Iris pigment epithelial cell (primary cell): ENCODE measurements around the gene INTS3.
"Not testable (repeated sequence)": the region's sequence is repeated elsewhere in the genome, so short reads cannot be mapped to it uniquely, and the experiment has no call there.

ENCODE experiments used
- DNase-seq: peaks from one replicate; pipeline ENCODE4 v3.0.0-alpha.2; 2011; ENCODE audit warnings: low read depth

The INTS3 gene

GRCh38 chr1:153779781-153780541 is 52.1 kb downstream of the INTS3 start:
- DNase-seq: no peak

GRCh38 chr1:153780551-153780950 is 52.7 kb downstream of the INTS3 start:
- no peak for DNase-seq

- DNase-seq: not testable (repeated sequence)
Observed at GRCh38 chr1:153782648-153783047, 54.8 kb downstream of the INTS3 start.

GRCh38 chr1:153783233-153784190 is 55.7 kb downstream of the INTS3 start:
- DNase-seq: peak; percentile 91

DNA sequence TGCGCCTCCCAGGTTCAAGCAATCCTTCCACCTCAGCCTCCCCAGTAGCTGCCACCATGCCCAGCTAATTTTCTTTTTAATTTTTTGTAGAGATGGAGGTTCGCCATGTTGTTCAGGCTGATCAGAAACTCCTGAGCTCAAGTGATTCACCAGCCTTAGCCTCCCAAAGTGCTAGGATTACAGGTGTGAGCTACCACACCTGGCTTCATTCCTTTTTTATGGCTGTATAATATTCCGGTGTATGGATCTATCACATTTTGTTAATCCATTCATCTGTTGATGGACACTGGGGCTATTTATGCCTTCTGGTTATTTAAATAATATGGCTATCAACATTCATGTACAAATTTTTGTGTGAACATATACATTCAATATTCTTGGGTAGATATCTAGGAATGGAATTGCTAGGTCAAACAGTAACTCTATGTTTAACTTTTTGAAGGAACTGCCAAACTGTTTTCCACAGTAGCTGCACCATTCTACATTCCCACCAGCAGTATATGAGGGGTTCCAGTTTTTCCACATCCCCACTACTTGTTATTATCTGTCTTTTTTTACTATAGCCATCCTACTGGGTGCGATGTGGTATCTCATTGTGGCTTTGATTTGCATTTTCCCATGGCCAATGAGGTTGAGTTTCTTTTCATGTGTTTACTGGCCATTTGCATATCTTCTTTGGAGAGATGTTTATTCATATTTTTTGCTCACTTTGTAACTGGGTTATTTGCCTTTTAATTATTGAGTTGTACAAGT is 58.4 kb downstream of the INTS3 start:
- DNase-seq: no peak

DNA sequence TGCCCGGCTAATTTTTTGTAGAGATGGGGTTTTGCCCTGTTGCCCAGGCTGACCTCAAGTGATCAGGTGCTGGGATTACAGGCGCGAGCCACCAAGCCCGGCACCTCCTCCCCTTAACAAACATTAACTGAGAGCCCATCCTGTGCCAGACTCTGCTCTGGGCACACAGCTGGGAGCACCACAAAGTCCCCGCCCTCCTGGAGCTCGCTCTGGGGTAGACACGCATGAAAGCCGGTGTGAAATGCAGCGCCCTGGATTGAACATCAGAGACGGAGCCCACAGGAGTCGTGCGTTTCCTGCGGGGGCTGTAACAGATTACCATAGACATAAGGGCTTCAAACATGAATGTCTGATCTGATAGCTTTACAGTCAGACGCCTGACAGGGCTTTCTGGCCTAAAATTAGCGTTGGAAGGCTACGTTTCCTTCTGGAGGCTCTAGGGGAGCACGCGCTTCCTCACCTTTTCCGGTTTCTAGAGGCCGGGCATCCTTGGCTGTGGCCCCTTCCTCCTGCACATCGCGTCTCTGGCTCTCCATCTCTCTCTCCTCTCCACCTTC is 61.7 kb downstream of the INTS3 start:
- DNase-seq: no peak

- peak; percentile 59 for DNase-seq
Observed at GRCh38 chr1:153790313-153790965, 62.6 kb downstream of the INTS3 start.

GRCh38 chr1:153790966-153791647 is 63.3 kb downstream of the INTS3 start:
- peak; percentile 92 for DNase-seq

GRCh38 chr1:153791648-153792253 is 63.9 kb downstream of the INTS3 start:
- DNase-seq: peak; percentile 77

- no peak for DNase-seq
Observed at GRCh38 chr1:153792631-153793041, 64.8 kb downstream of the INTS3 start.

GRCh38 chr1:153793261-153793972 is 65.6 kb downstream of the INTS3 start:
- DNase-seq: no peak

- DNase-seq: no peak
Observed at GRCh38 chr1:153793973-153794615, 66.2 kb downstream of the INTS3 start.

DNA sequence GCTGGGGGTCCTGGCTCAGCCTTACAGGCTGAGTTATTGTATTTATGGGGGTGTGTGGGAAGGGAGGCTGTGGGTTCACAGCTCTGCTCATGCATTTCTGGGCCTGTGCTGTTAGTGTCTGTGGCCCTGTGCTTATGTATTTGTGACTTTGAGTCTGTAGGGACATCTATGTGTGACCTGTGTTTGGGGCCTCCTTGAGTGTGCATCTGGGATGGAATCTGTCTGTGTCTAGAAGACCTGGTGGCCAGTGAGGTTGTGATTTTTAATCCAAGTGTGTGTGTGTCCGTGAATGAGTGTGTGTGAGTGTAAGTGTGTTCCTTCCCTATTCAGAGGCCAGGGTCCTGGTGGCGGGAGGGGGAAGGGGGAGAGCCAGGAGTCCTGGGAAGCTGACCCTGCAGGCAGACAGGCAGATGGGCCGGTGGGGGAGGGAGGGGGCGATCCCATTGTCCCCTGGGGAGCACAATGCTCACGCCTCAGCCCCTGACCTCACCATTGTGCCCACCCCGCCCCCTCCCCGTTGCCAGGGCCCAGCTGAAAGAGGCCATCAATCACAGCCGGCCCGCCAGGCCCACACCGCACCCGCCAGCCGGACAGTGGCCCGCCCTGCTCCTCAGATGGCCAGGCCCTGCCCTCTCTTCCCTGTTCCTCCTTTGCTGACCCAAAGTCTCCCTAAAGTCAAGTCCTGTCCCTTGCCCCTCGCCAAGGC is 66.9 kb downstream of the INTS3 start:
- no peak for DNase-seq

- no peak for DNase-seq
Observed at GRCh38 chr1:153795330-153795837, 67.5 kb downstream of the INTS3 start.

DNA sequence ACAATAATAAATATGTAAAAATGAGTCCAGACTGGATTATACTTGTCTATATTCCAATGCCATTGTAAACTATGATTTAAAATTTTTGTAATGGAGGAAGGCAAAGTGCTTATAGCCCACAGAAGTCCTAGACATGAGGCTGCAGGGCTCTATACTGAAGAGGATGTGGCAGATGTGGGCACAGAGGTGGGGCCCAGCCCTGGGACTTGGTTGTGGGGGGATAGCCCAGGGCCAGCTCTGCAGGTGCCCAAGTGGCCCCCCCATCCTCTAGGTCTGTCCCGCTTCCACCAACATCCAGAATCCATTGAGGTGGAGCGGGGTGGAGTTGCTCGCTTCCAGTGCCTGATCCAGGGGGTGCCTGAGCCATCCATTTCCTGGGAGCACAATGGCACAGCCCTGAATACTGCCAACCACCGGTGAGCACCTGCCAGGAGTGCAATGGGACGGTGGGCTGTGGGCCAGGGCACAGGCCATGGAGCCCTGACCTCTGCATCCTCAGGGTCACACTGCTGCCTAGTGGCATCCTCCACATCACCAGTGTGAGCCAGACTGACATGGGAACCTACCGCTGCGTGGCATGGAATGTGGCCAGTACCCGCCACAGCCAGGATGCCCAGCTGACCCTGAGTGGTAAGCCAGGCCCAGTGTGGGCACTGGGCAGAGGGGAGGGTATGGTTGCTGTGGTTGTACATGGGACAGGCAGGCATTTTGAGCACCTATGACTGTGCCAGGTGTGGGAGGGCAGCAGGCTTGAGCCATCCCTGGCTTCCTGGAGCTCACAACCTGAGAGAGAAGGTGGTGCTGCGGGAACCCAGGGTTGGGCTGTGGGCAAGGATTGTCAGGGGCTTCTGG is 68.3 kb downstream of the INTS3 start:
- no peak for DNase-seq

- DNase-seq: peak; percentile 59
Observed at GRCh38 chr1:153796786-153797659, 69.2 kb downstream of the INTS3 start.

- no peak for DNase-seq
Observed at GRCh38 chr1:153798468-153798780, 70.6 kb downstream of the INTS3 start.
